Endothelial cell (in vitro differentiated cells): Measurements from ENCODE around the gene ZNF532. TPM values are rescaled to one million over a fixed set of nuclear protein-coding genes. Genes with fewer than 3 reads are reported as not detected.

ENCODE experiments used
- DNase-seq: peaks from one replicate; pipeline ENCODE4 v3.0.0; 2021; ENCODE audit warnings: low spot score
- H3K27ac Mint-ChIP-seq: one replicate; pipeline ENCODE4 v1.8.0; 2021; ENCODE audit warnings: mixed read lengths, inconsistent platforms; ENCODE audit not compliant: unreplicated experiment
- H3K27me3 Mint-ChIP-seq: one replicate; pipeline ENCODE4 v1.8.0; 2021; ENCODE audit warnings: mild to moderate bottlenecking, moderate library complexity, mixed read lengths, inconsistent platforms; ENCODE audit not compliant: unreplicated experiment
- H3K36me3 Mint-ChIP-seq: one replicate; pipeline ENCODE4 v1.8.0; 2021; ENCODE audit warnings: mild to moderate bottlenecking, low read depth, mixed read lengths, inconsistent platforms; ENCODE audit not compliant: unreplicated experiment
- H3K4me1 Mint-ChIP-seq: one replicate; pipeline ENCODE4 v1.8.0; 2021; ENCODE audit warnings: mild to moderate bottlenecking, mixed read lengths, inconsistent platforms; ENCODE audit not compliant: unreplicated experiment
- H3K4me3 Mint-ChIP-seq: one replicate; pipeline ENCODE4 v1.8.0; 2021; ENCODE audit warnings: mild to moderate bottlenecking, mixed read lengths, inconsistent platforms; ENCODE audit not compliant: unreplicated experiment
- H3K9me3 Mint-ChIP-seq: one replicate; pipeline ENCODE4 v1.8.0; 2021; ENCODE audit warnings: mixed read lengths, inconsistent platforms; ENCODE audit not compliant: unreplicated experiment
- CTCF ChIP-seq: fragments of 200-600 bp; sonication (generic); IDR thresholded peaks from one replicate; pipeline ENCODE4 v1.5.0; 2021; ENCODE audit warnings: antibody characterized with exemption; ENCODE audit not compliant: unreplicated experiment
- total RNA-seq: library from RNA; stranded (reverse); fragmentation: NEBNext Ultra II Directional; extraction: Animal tissue kit (Norgen Biotek cat#: 25700); gene quantifications from one replicate; pipeline ENCODE4 v1.2.1, GENCODE V29; 2021; ENCODE audit not compliant: unreplicated experiment

The ZNF532 gene
- total RNA-seq, 1 donor from 2014 or later: 178 TPM

GRCh38 chr18:58922995-58923394 is 58.3 kb downstream of the ZNF532 start:
- H3K4me1 Mint-ChIP-seq: peaks cover 20% of the 10 kb centered on the region
- peaks cover 63% of the 10 kb centered on the region for H3K36me3 Mint-ChIP-seq
- peak overlapping the region; percentile 76 for H3K4me3 Mint-ChIP-seq
- TF ChIP-seq CTCF: no peak
- no peaks in the 10 kb centered on the region for H3K9me3 Mint-ChIP-seq
- no peak overlapping the region for H3K27ac Mint-ChIP-seq
- H3K27me3 Mint-ChIP-seq: peaks cover 7% of the 10 kb centered on the region
- DNase-seq: no peak

GRCh38 chr18:58924473-58924872 is 59.8 kb downstream of the ZNF532 start:
- Mint-ChIP-seq H3K27ac (no peak overlapping the region), H3K9me3 (no peaks in the 10 kb centered on the region), H3K36me3 (peaks cover 49% of the 10 kb centered on the region), H3K4me1 (peaks cover 34% of the 10 kb centered on the region), H3K27me3 (peaks cover 7% of the 10 kb centered on the region), H3K4me3 (peak overlapping the region; percentile 75)
- DNase-seq: no peak
- TF ChIP-seq CTCF: no peak

DNA sequence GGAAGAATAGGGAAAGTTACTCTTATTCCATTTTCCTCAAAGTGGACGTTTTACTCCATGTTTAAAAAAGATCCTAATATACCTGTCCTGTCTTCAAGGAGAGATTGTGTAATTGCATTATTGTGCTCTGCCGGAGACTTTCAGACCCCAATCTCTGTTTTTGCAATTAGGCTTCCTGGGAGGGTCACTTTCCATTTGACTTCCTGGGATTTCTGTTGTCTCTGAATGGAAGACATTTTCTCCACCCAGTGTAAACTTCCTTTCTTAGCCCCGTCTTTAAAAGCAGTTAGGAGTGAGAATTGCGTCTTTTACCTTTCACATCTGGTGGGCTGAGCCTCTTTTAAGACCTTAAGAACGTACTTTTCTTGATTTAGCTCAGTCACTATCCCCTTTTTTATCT is 63.0 kb downstream of the ZNF532 start:
- peak overlapping the region; percentile 71 for H3K27ac Mint-ChIP-seq
- peaks cover 36% of the 10 kb centered on the region for H3K36me3 Mint-ChIP-seq
- DNase-seq: no peak
- H3K4me1 Mint-ChIP-seq: peaks cover 34% of the 10 kb centered on the region
- H3K4me3 Mint-ChIP-seq: peak overlapping the region; percentile 2
- H3K9me3 Mint-ChIP-seq: no peaks in the 10 kb centered on the region
- H3K27me3 Mint-ChIP-seq: peaks cover 1% of the 10 kb centered on the region
- TF ChIP-seq CTCF: no peak

GRCh38 chr18:58928386-58928785 is 63.7 kb downstream of the ZNF532 start:
- Mint-ChIP-seq H3K36me3 (peaks cover 29% of the 10 kb centered on the region), H3K4me1 (peaks cover 31% of the 10 kb centered on the region), H3K27ac (no peak overlapping the region), H3K4me3 (no peak overlapping the region), H3K27me3 (peaks cover 1% of the 10 kb centered on the region), H3K9me3 (no peaks in the 10 kb centered on the region)
- no peak for TF ChIP-seq CTCF
- no peak for DNase-seq

GRCh38 chr18:58929206-58929605 is 64.5 kb downstream of the ZNF532 start:
- Mint-ChIP-seq H3K27me3 (peaks cover 2% of the 10 kb centered on the region), H3K4me1 (peaks cover 31% of the 10 kb centered on the region), H3K36me3 (peaks cover 22% of the 10 kb centered on the region), H3K9me3 (no peaks in the 10 kb centered on the region), H3K27ac (peak overlapping the region; percentile 4), H3K4me3 (no peak overlapping the region)
- DNase-seq: no peak
- TF ChIP-seq CTCF: no peak
